Measurements from ENCODE around the gene CEPT1.

CEPT1 gene

GRCh38 chr1:111228748-111229126, 88.7 kb downstream of the CEPT1 start:
- no peak for DNase-seq

- DNase-seq, result no peak
Measured at GRCh38 chr1:111232134-111232533, 92.1 kb downstream of the CEPT1 start.

GRCh38 chr1:111234258-111234657, 94.2 kb downstream of the CEPT1 start:
- DNase-seq, result no peak

Measured in activated CD4-positive, CD25-positive, alpha-beta regulatory T cell (primary cell).